Smooth muscle cell of the brain vasculature (primary cell): ENCODE results near the gene PLEK2.
"Not testable (repeated sequence)": the region's sequence is repeated elsewhere in the genome, so short reads cannot be mapped to it uniquely, and the experiment has no call there.

Experiments
- DNase-seq: peaks from one replicate; pipeline ENCODE4 v3.0.0-alpha.2; 2012; ENCODE audit warnings: low read depth, low spot score

The PLEK2 gene

GRCh38 chr14:67428501-67429031 lies 16.6 kb upstream of the PLEK2 start:
- no peak for DNase-seq

DNA sequence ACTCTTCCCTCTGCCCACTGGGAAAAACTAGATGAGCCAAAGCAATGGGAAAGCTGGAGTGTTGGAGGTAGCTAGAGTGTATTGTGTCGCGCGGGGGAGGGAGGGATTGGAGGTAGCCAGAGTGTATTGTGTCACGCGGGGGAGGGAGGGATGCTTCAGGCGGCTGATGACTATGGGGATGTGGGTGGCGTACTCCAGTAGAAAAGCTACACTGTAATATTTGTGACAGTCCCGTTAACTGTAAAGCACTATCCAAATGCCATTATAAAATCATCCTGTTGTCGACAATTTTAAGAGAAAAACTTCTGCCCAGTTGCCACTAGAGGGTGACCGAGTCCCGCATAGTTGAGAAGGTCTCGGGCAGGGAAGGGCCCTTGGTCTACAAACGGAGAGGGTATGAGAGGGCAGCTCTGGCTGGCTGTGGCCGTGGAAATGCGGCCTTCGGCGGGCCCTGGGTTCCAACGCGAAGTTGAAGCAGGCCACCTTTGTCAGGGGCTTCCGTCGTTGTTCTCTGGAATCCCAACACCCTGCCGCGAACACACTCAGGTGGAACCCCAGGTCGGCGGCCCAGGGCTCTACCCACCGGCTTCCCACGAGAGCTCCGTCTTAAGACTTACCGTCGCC lies 15.1 kb upstream of the PLEK2 start:
- DNase-seq: peak; percentile 57

- DNase-seq: no peak
Observed at GRCh38 chr14:67426161-67426560, 14.2 kb upstream of the PLEK2 start.

DNA sequence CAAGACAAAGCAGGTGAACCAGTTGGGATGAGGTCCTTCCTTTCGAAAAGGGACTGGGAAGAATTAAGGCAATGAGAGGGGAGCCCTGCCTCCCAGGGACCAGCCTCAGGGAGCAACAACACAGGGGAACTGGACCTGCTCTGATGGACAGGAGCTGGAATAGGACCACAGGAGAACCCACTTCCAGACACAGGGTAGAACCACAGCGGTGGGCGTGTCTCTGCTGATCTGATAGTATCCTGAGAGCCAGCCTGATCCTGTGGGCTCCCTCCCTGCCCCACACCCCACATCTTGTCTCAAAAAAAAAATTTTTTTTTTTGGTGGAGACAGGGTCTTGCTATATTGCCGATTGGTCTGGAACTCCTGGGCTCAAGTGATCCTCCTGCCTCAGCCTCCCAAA lies 13.6 kb upstream of the PLEK2 start:
- no peak for DNase-seq

DNA sequence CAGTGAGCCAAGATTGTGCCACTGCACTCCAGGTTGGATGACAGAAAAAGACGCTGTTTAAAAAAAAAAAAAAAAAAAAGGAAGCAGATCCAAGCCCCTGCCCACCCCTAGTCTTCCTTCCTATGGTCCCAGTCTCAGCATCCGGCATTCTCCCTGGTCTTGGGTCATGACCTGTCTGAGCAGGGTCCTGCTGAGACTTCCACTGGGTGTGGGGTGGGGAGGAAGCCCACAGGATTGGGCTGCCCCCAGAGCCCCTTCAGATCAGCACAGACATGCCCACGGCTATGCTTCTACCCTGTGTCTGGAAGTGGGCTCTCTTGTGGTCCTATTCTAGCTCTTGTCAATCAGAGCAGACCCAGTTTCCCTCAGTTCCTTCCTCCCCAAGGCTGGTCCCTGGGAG lies 12.6 kb upstream of the PLEK2 start:
- DNase-seq: no peak

DNA sequence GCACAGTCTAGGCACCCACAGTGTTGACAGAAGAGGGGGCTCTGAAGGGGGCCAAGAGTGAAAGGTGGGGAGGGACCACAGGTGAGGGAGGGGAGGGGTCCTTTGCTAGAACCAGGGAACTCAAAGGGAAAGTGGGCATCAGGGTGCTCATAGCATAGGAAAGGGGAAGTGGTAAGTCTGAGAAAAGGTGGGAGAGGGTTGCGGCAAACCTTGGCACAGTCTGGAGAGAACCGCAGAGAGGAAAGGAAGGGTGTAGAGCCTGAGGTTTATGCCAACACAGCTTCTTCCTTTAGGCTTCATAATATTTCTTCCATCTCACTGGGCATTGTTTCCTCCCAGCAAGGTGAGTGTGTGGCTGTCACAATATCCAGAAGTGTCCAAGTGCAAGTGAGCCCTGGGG lies 11.5 kb upstream of the PLEK2 start:
- DNase-seq: no peak

- no peak for DNase-seq
Observed at GRCh38 chr14:67421356-67422224, 9.6 kb upstream of the PLEK2 start.

DNA sequence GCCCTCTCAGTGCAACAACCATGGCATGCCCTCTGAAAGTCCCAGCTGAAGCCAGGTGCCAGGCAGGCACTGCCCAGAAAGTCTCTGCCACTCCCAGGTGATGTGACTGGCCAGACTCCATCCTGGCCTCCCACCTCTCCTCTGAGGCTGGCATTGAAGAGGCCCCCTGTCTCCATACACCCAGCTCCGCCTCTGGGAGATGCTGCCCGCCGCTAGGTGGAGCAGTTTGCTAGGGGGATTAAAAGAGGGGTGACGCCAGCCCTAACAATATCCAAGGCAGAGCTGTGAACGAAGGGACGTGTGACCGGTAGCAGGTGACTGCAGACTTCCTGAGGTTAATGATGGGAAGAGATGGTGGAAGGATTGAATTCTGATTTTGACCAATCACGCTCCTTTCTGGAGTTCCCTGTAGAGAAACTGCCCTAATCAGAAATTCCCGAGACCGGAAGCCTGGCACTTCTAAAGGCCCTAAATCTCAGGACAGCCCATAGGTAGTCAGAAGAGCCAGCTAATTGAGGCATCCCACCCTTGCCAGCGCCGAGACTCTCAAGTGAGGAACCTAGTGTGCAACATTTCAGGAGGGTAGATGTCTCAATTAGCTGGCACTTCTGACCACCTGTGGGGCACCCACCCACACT lies 8.3 kb upstream of the PLEK2 start:
- DNase-seq: no peak

- no peak for DNase-seq
Observed at GRCh38 chr14:67418401-67419191, 6.6 kb upstream of the PLEK2 start.

- no peak for DNase-seq
Observed at GRCh38 chr14:67417633-67418032, 5.7 kb upstream of the PLEK2 start.

- DNase-seq: no peak
Observed at GRCh38 chr14:67416810-67417209, 4.8 kb upstream of the PLEK2 start.

DNA sequence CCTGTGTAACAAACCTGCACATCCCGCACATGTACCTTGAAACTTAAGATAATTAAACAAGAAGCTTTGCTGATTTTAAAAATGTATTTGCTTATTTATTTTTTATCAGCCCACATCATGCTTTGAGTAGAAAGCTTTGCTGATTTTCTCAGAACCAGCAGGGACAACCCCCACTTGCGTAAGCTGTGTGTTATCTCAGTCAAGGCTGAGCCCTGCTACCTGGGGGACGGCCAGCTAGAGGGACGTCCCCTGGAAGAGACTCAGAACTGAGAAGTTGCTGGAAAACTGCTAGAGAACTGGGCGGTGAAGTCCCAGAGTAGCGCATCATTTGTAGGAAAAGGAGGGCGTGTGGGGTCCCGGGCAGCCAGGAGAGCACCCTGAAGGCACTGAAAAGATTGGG lies 4.1 kb upstream of the PLEK2 start:
- no peak for DNase-seq

GRCh38 chr14:67415610-67416009 lies 3.6 kb upstream of the PLEK2 start:
- DNase-seq: not testable (repeated sequence)

DNA sequence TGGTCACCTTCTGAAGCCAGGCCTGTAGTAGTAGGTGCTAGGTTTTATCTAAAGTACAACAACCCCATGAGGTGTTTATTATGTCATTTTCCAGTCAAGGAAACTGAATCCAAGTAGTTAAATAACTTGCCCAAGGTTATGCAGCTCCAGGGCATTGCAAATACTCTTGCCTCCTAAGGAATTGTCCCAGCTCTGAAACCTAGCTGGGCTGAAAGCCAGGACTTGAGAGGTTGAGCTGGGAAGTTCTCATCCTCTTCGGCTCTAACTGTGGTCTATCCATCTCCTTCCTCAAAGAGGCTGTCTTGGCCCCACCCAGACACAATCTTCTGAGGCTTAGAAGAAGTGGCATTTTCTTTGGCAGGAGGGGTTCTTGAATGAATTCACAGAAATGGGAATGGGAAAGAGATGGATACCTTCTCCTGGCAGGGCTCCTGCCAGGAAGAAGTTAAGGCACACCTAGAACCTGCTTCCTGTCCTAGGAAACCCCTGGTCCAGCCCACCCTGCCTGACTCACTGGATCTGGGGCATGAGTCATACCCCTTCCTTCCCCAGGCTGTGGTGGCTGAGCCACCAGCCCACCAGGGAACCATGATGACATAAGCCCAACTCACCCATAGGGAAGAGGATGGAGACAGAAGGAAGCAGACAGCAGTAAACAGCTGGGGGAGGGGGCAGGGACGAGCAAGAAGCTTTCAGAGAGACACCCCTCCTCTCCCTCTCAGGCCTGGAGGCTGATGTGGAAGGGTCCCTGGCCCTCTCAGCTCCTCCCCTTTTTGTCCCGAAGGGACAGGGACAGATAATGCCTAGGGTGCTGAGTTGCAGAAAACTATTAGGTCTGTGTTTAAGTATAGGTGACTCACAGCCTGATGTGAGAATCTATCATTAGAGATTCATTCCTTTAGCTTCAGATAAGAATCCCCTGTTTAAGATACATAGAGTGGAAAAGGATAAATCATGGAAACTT lies 2.1 kb upstream of the PLEK2 start:
- peak; percentile 43 for DNase-seq

DNA sequence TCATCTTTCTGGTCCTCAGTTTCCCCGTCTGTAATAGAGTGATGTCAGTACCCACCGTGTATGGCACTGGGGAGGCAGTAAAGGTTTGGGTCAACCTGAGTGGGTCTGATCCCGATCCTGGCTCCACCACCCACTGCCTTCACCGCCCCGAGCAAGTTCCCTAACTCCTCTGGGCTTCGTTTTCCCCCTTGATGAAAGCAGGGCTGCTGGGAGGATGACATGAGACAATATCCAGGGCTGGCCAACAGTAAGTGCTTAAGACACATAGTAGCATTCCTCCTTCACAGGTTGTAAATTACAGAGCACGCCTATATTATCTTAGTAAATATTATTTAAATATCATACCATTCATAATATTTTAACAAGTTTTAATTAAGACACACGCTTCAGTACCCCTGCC lies 595 bp downstream of the PLEK2 start:
- no peak for DNase-seq

GRCh38 chr14:67410313-67410712 lies 1.7 kb downstream of the PLEK2 start:
- DNase-seq: no peak

DNA sequence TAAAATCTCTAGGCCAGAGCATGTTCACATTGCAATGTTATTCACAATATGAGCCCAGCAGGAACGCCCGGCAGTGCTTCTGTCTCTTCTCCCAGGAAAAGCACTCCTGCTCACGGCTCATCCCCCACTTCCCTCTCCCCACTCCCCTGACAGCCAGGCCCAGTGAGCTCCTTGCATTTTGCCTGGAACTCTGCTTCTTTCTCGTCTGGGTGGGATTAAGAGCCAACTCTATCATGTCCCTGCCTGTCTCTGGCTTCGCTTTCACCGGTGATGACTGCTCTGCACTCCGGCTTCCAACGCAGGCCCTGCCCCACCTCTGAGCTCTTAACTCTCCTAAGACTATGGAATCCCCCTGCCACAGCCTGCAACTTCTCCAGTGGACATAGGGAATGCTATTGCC lies 2.5 kb downstream of the PLEK2 start:
- DNase-seq: no peak

DNA sequence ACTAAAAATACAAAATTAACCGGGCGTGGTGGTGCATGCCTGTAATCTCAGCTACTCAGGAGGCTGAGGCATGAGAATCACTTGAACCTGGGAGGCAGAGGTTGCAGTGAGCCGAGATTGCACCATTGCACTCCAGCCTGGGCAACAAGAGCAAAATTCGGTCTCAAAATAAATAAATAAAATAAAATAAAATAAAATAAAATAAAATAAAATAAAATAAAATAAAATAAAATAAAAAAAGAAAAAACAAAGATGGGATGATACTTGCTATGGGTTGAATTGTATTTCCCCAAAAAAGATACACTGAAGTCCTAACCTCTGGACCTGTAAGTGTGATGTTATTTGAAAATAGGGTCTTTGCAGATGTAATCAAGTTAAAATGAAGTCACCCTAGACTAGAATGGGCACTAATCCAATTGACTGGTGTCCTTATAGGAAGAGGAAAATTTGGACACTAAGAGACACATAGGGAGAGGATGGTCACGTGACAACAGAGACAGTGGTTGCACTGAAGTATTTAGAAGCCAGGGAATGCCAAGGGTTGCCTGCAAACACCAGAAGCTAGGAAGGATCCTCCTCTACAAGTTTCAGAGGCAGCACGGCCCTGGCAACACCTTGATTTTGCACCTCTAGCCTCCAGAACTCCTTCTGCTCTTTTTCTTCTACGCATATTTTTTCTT lies 3.7 kb downstream of the PLEK2 start:
- DNase-seq: not testable (repeated sequence)

DNA sequence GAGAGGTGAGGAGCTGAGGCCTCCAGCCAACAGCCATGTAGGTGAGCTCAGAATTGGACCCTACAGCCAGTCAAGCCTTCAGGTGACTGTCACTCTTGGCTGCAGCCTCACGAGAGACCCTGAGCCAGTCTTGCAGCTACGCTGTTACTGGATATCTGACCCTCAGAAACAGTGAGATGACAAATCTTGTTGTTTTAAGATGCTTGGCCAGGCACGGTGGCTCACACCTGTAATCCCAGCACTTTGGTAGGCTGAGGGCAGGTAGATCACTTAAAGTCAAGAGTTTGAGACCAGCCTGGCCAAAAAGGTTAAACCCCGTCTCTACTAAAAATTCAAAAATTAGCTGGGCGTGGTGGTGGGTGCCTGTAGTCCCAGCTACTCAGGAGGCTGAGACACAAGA lies 6.2 kb downstream of the PLEK2 start:
- DNase-seq: no peak

DNA sequence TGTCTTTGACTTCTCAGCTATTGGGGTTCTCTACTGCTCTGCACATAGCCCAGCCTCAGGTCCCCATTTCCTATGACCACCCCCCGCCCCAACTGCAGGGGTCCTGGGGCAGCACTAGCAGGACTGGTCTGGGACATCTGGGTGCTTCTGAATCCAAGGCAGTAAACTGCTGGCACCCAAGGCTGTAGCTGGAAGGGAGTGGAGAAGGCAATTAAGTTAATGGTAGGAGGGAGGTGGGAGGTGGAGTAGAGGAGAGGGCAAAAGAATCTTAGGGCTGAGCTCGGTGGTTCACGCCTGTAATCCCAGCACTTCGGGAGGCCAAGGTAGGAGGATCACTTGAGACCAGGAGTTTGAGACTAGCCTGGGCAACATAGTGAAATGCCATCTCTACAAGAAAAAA lies 11.5 kb downstream of the PLEK2 start:
- DNase-seq: no peak
